ENCODE measurements around the gene SRR.

DNA sequence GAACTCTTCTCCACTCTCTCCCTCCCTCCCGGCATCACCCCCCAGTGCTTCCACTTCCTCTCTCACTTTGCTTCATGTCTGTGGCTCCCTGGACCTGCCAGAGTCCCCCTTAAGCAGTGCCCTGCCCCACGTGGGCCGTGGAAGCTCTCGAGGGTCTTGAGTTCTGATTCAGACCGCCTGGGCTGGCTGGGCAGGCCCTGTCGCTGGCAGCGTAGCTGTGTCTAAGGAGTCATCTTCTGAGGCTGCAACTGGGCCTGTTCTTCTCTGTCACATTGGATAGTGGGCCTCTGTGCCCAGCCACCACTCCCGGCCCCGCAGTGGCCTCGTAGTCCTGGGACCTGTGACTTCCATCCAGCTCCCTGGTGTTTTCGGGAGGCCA, 66.5 kb downstream of the SRR start:
- no peak for TF ChIP-seq EZH2 (IDR thresholded peaks at IDR 0.05; ENCODE audit: borderline replicate concordance, low read depth, low read length, poor library complexity, severe bottlenecking)
- TF ChIP-seq, protein P1, sequence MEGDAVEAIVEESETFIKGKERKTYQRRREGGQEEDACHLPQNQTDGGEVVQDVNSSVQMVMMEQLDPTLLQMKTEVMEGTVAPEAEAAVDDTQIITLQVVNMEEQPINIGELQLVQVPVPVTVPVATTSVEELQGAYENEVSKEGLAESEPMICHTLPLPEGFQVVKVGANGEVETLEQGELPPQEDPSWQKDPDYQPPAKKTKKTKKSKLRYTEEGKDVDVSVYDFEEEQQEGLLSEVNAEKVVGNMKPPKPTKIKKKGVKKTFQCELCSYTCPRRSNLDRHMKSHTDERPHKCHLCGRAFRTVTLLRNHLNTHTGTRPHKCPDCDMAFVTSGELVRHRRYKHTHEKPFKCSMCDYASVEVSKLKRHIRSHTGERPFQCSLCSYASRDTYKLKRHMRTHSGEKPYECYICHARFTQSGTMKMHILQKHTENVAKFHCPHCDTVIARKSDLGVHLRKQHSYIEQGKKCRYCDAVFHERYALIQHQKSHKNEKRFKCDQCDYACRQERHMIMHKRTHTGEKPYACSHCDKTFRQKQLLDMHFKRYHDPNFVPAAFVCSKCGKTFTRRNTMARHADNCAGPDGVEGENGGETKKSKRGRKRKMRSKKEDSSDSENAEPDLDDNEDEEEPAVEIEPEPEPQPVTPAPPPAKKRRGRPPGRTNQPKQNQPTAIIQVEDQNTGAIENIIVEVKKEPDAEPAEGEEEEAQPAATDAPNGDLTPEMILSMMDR (conservative IDR thresholded peaks at IDR 0.05; ENCODE audit: low read depth, low read length): no peak

All from A673 (cell line).